ENCODE measurements around the gene BHLHE23. TPM values are rescaled to one million over a fixed set of nuclear protein-coding genes. Genes with fewer than 3 reads are reported as not detected.

The BHLHE23 gene
- total RNA-seq, 2 donors from 2014 or later, result not detected

- no peak overlapping the region for H3K27ac ChIP-seq
- no peaks in the 10 kb centered on the region for H3K9me3 ChIP-seq
- no peaks in the 10 kb centered on the region for H3K4me1 ChIP-seq
- H3K4me3 ChIP-seq, result no peak overlapping the region
- H3K36me3 ChIP-seq, result no peaks in the 10 kb centered on the region
- H3K27me3 ChIP-seq, result peaks cover 85% of the 10 kb centered on the region
- no peak for DNase-seq
- no peak for TF ChIP-seq CTCF (IDR thresholded peaks at IDR 0.05)
- intact Hi-C loops (cut with DNase I), result loop anchor here (2.0 kb wide), 2 partner anchors 35 to 135 kb away; no protein-coding TSS in a partner anchor
- no peak overlapping the region for H3K9ac ChIP-seq (ENCODE audit: low read depth in 2 of 2, low read length in 2 of 2)
Observed at GRCh38 chr20:63007646-63008488, 1.1 kb upstream of the BHLHE23 start.

GRCh38 chr20:63007360-63007645, 539 bp upstream of the BHLHE23 start:
- Histone ChIP-seq H3K4me1 (no peaks in the 10 kb centered on the region), H3K9ac (ENCODE audit: low read depth in 2 of 2, low read length in 2 of 2) (no peak overlapping the region), H3K27ac (no peak overlapping the region), H3K9me3 (no peaks in the 10 kb centered on the region), H3K4me3 (no peak overlapping the region), H3K36me3 (no peaks in the 10 kb centered on the region), H3K27me3 (peaks cover 85% of the 10 kb centered on the region)
- intact Hi-C loops (cut with DNase I), result no loop called here
- no peak for DNase-seq
- no peak for TF ChIP-seq CTCF (IDR thresholded peaks at IDR 0.05)

- Histone ChIP-seq H3K4me3 (no peak overlapping the region), H3K9me3 (no peaks in the 10 kb centered on the region), H3K9ac (ENCODE audit: low read depth in 2 of 2, low read length in 2 of 2) (no peak overlapping the region), H3K27ac (no peak overlapping the region), H3K4me1 (no peaks in the 10 kb centered on the region), H3K36me3 (no peaks in the 10 kb centered on the region), H3K27me3 (peaks cover 79% of the 10 kb centered on the region)
- intact Hi-C loops (cut with DNase I), result no loop called here
- DNase-seq, result no peak
- TF ChIP-seq CTCF (IDR thresholded peaks at IDR 0.05), result no peak
Observed at GRCh38 chr20:63005862-63006539, 763 bp downstream of the BHLHE23 start.

DNA sequence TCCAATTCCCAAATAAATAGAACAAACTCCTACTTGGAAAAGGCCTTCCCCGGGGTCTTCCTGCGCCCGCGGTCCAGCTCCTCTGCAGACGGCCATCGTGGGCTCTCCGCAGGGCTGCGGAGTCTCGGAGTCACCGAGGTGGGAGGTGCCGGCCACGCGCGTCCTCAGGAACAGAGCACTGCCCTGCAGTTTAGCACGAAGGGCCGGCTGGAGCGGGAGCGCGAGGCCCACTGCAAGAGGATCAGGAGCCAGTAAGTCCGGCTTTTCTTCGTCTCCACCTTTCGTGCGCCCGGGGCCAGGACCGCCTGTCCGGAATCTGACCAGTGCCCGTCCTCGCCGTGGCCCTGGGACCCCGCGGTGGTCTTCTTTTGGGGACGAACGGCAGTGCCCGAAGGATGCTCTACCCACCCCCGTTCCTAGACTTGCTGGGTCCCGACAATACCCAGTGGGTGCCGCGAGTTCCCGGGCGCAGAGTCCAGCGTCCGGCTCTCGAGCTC, 1.4 kb downstream of the BHLHE23 start:
- Histone ChIP-seq H3K4me1 (no peaks in the 10 kb centered on the region), H3K27me3 (peaks cover 74% of the 10 kb centered on the region), H3K4me3 (no peak overlapping the region), H3K9me3 (no peaks in the 10 kb centered on the region), H3K36me3 (no peaks in the 10 kb centered on the region), H3K9ac (ENCODE audit: low read depth in 2 of 2, low read length in 2 of 2) (no peak overlapping the region), H3K27ac (no peak overlapping the region)
- no peak for TF ChIP-seq CTCF (IDR thresholded peaks at IDR 0.05)
- no peak for DNase-seq
- intact Hi-C loops (cut with DNase I), result no loop called here

DNA sequence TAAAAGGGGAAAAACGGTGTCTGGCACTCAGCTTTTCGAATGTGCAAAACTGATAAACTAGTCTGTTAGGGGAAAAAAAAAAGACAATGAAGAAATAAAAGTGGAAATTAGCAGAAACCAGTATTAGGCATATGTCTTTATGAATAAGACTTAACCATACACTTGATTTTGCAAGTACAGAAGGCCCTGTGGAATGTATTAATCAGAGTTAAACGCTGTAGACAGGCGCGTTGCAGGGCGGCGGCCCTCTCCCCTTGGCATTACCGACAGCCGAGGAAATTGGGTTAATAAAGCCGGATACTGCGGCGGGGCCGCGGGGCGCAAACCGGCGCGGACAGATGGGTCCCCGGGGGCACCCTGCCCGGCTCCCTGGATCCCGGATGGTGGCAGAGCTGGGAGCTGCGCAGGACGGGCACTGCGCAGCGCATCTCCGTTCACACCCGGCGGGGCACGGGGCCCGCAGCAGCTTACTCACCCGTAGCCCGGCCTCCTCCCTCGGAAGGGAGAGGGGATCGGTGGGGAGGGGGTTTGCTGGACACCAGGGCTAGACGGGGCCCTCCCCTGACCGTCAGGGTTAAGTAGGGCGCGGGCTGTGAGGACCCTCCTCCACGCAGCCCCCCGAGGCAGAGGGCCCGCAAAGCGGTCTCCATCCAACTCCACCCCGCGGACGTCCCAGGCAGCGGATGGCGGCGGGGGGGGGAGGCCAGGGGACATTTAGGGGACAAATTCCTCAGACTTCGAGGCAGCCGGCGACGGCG, 2.0 kb downstream of the BHLHE23 start:
- peaks cover 68% of the 10 kb centered on the region for H3K27me3 ChIP-seq
- intact Hi-C loops (cut with DNase I), result no loop called here
- DNase-seq, result no peak

More for the DNA sequence above, 2.0 kb downstream of the BHLHE23 start:
- no peak for TF ChIP-seq CTCF (IDR thresholded peaks at IDR 0.05)
- H3K27ac ChIP-seq, result no peak overlapping the region
- H3K4me3 ChIP-seq, result no peak overlapping the region
- H3K9me3 ChIP-seq, result no peaks in the 10 kb centered on the region
- no peak overlapping the region for H3K9ac ChIP-seq (ENCODE audit: low read depth in 2 of 2, low read length in 2 of 2)
- no peaks in the 10 kb centered on the region for H3K36me3 ChIP-seq
- no peaks in the 10 kb centered on the region for H3K4me1 ChIP-seq
